BJ (cell line): ENCODE data around the gene MVD. TPM values are rescaled to one million over a fixed set of nuclear protein-coding genes. Genes with fewer than 3 reads are reported as not detected.

Experiments
- CTCF ChIA-PET: fragments of 350-600 bp; formaldehyde crosslinking; extraction: SDS; loops from one replicate; lab custom pipeline; 2021; ENCODE audit warnings: antibody characterized with exemption, inconsistent platforms; lab: Yijun Ruan, JAX
- POLR2A ChIA-PET: fragments of 300-600 bp; sonication (Branson Sonifier 250); formaldehyde crosslinking; extraction: SDS; loops from one replicate; lab custom pipeline; 2021; ENCODE audit warnings: antibody characterized with exemption; lab: Charles Lee
- DNase-seq: peaks from one replicate; pipeline ENCODE4 v3.0.0-alpha.2; 2011; ENCODE audit warnings: low read depth
- H3K27me3 ChIP-seq: 2 replicates; pipeline ENCODE4 v1.6.0; 2011; ENCODE audit warnings: low read length; ENCODE audit not compliant: control insufficient read depth, insufficient read depth
- H3K36me3 ChIP-seq: 2 replicates; pipeline ENCODE4 v1.5.1; 2011; ENCODE audit warnings: low read length; ENCODE audit not compliant: control insufficient read depth, insufficient read depth
- H3K4me3 ChIP-seq: 2 replicates; pipeline ENCODE4 v1.5.1; 2011; ENCODE audit warnings: low read depth, mild to moderate bottlenecking, control low read depth, low read length
- polyA plus RNA-seq: library from polyadenylated mRNA; depleted of rRNA; stranded (reverse); fragments of >200 nt; gene quantifications from 2 replicates; pipeline ENCODE4 v1.2.3, GENCODE V29; 2011
- TF ChIP-seq, protein P1 (sequence below): IDR thresholded peaks from 2 replicates; pipeline ENCODE4 v1.5.1; 2011; ENCODE audit warnings: low read depth, mild to moderate bottlenecking, control low read depth, inconsistent platforms, low read length, moderate library complexity; ENCODE audit not compliant: insufficient read depth

MVD gene
- polyA plus RNA-seq, 1 experiment = 17.4 TPM

DNA sequence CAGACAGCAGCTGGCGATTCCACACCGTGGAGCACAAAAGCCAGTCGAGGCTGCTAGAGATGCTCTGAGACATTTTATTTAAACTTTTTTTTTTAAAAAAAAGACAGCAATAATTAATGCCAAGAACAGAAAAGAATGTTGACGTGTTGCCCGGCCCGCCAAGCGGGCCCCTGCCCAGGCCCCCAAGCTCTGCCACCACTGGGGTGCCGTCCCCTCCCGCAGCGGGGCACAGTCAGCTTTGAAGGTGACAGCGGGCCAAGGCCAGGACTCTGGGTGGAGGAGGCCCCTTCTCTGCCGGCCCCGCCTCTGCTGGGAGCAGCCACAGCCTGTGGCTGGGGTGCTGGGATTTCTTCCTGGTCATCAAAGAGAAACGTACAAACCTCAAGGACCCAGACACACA, 33.5 kb upstream of the MVD start:
- TF ChIP-seq, protein P1, sequence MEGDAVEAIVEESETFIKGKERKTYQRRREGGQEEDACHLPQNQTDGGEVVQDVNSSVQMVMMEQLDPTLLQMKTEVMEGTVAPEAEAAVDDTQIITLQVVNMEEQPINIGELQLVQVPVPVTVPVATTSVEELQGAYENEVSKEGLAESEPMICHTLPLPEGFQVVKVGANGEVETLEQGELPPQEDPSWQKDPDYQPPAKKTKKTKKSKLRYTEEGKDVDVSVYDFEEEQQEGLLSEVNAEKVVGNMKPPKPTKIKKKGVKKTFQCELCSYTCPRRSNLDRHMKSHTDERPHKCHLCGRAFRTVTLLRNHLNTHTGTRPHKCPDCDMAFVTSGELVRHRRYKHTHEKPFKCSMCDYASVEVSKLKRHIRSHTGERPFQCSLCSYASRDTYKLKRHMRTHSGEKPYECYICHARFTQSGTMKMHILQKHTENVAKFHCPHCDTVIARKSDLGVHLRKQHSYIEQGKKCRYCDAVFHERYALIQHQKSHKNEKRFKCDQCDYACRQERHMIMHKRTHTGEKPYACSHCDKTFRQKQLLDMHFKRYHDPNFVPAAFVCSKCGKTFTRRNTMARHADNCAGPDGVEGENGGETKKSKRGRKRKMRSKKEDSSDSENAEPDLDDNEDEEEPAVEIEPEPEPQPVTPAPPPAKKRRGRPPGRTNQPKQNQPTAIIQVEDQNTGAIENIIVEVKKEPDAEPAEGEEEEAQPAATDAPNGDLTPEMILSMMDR = no peak
- Histone ChIP-seq H3K4me3 (no peak overlapping the region), H3K36me3 (peaks cover 18% of the 10 kb centered on the region), H3K27me3 (no peaks in the 10 kb centered on the region)
- ChIA-PET POLR2A (no interaction called here), CTCF (interaction anchor here (1.5 kb wide), 1 partner anchor 11 kb away, joined by 4 read pairs; no protein-coding TSS in a partner anchor)
- no peak for DNase-seq

DNA sequence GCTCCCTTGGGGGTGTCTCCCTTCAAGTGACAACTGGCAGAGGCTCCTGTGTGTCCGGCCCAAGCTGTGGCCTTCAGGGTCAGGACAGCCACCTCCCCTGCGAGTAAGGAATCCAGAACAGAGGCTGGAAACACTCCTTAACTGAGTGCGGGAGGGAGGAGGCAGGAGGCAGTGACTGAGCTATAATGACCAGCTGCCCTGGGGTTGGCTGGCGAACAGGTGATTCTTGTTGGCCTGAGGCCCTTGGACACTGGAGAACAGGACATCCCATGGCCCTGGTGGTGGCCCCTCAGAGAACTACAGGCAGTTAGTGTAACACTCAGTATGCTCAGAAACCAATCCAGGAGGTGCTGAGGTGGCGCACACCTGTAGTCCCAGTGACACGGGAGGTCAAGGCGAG, 32.9 kb upstream of the MVD start:
- CTCF ChIA-PET = interaction anchor here (1.3 to 1.5 kb wide), 2 partner anchors 11 kb away, joined by 3 to 4 read pairs; no protein-coding TSS in a partner anchor
- TF ChIP-seq, protein P1 = no peak
- Histone ChIP-seq H3K36me3 (peaks cover 18% of the 10 kb centered on the region), H3K27me3 (peaks cover 3% of the 10 kb centered on the region; the same call in 1 of the 2 replicates), H3K4me3 (no peak overlapping the region)
- POLR2A ChIA-PET = no interaction called here
- DNase-seq = no peak

DNA sequence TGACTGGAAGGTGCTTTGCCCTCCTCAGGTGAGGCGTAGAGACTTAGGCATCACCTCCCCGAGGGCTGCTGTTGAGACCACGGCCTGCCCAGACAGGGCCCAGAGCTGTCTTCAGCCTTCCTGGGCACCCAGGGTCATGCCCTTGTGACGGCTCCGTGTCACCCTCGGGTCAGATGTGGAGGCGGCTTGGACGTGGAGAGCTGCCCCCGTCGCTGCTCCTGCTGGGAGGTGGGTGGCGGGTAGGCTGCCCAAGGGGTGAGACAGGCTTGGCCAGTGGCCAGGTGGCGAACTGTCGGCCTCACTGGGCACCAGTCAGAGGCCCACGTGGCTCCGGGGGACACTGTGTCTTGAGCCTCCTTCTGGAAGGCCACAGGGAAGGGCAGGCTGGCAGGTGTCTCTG, 32.3 kb upstream of the MVD start:
- H3K4me3 ChIP-seq = no peak overlapping the region
- DNase-seq = no peak
- peaks cover 4% of the 10 kb centered on the region; the same call in 1 of the 2 replicates for H3K27me3 ChIP-seq
- TF ChIP-seq, protein P1 = no peak
- ChIA-PET CTCF (interaction anchor here (1.3 kb wide), 1 partner anchor 10 kb away, joined by 3 read pairs; no protein-coding TSS in a partner anchor), POLR2A (no interaction called here)
- peaks cover 18% of the 10 kb centered on the region for H3K36me3 ChIP-seq

DNA sequence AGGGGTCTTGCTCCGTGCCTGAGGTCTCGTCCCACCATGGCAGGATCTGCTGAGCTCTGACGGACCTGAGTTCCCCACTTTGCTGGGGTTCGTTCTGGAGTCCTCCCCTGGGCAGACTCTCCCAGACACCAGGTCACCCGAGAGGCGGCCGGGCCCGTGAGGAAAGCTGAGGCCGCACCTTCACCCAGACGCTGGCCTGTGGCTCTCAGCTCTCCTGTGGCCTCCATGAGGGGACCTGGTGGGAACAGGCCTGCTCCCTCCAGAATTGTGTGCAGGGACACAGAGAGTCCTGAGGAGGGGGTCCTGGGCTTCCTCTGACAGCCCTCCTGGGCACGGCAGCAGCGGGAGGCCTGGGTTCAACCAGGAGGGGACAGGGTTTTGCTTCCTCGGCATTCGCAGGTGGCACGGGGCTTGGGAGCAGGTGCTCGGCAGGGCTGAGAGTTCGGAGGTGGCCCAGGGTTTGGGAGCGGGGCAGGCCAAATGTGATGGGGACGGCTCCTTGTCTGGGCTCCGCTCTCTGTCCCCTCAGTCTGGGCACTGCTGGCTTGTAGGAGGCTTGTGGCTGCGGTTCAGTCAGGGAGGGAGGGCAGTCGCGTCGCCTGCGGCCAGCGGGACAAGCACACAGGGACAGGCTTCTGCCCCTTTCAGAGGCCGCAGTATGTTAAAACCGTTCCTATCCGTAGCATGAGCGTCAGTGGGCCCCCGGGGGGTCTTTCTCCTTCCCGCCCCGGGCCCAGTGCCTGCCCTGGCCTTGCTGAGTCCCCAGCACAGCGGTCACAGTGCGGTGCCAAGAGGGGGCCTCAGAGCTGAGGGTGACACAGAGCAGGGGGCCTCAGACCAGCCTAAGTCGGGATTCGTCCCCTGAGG, 31.6 kb upstream of the MVD start:
- TF ChIP-seq, protein P1 = no peak
- H3K36me3 ChIP-seq = peaks cover 11% of the 10 kb centered on the region
- ChIA-PET POLR2A (no interaction called here), CTCF (interaction anchor here (1.3 kb wide), 1 partner anchor 9 kb away, joined by 3 read pairs; no protein-coding TSS in a partner anchor)
- DNase-seq = no peak
- H3K27me3 ChIP-seq = peaks cover 6% of the 10 kb centered on the region
- H3K4me3 ChIP-seq = no peak overlapping the region

DNA sequence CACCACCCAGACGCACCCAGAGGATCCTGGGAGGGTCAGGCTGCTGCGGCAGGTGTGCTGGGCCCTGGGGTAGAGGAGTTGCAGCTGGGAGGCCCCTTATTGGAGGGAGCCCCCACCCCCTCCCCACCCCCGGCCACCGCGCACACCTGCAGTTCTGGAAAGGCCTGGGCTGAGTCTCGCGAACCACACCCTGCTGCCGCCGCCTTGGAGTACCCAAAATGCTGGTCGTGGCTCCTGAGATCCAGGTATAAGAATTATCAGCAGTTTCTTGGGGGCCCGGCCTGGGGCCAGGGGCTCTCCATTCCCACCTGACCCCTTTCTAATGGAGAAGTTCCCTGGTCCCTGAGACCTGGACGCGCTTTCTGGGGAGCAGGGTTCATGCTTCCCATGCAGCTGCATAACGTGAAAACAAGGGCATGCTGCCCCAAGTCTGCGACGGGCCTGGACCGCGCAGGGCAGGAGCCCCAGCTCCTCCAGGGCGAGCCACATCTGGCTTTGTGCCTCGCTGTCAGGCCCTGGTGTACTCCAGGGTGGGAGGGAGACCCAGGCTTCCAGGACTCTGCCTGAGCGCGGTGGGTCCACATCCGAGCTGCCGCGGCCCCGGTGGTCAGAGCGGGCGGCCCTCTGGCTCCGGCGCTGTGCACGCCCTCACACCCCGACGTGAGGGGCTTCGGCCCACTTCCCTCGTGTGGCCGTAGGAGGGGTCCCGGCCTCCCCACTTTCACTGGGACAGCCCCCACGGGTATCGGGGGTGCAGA, 30.7 kb upstream of the MVD start:
- H3K4me3 ChIP-seq = no peak overlapping the region
- H3K36me3 ChIP-seq = peaks cover 10% of the 10 kb centered on the region
- peaks cover 10% of the 10 kb centered on the region for H3K27me3 ChIP-seq
- DNase-seq = no peak
- TF ChIP-seq, protein P1 = no peak
- ChIA-PET CTCF (no interaction called here), POLR2A (no interaction called here)
